Heart left ventricle (tissue), 16 donors: ENCODE results near the gene KLHL35. TPM values are rescaled to one million over a fixed set of nuclear protein-coding genes. Genes with fewer than 3 reads are reported as not detected.
A peak's percentile ranks its signal among the peaks of the same experiment; 100 is the strongest.

Experiments
- ATAC-seq, 4 donors: fragments of 200-7000 bp; cut with Tn5 transposase; one replicate each; pipeline ENCODE4 v1.9.1; 2020 to 2022; ENCODE audit warnings: moderate library complexity in 4 of 4, mild to moderate bottlenecking in 3 of 4, moderate number of reproducible peaks in 1 of 4
- DNase-seq, 5 donors: peaks; one replicate each; pipeline ENCODE4 v3.0.0-alpha.2; 2020
- H3K27ac ChIP-seq, 12 donors: fragments of 200-600 bp; sonication (generic) in 4 of 12; one replicate each; pipeline versions ENCODE4 v1.5.0 to v1.8.0; 2016 to 2022; ENCODE audit warnings: mild to moderate bottlenecking in 2 of 12
- H3K27me3 ChIP-seq, 9 donors: fragments of 200-600 bp; sonication (generic) in 2 of 9; one replicate each; pipeline versions ENCODE4 v1.5.1 to v1.8.0; 2016 to 2022; ENCODE audit warnings: mild to moderate bottlenecking in 3 of 9
- H3K36me3 ChIP-seq, 9 donors: fragments of 200-600 bp; sonication (generic) in 2 of 9; one replicate each; pipeline versions ENCODE4 v1.5.0 to v1.8.0; 2018 to 2022; ENCODE audit warnings: mild to moderate bottlenecking in 2 of 9
- H3K4me1 ChIP-seq, 12 donors: fragments of 200-600 bp; sonication (generic) in 4 of 12; one replicate each; pipeline versions ENCODE4 v1.5.0 to v1.8.0; 2016 to 2022; ENCODE audit warnings: mild to moderate bottlenecking in 3 of 12
- H3K4me3 ChIP-seq, 12 donors: fragments of 200-600 bp; sonication (generic) in 4 of 12; one replicate each; pipeline versions ENCODE4 v1.5.0 to v1.8.0; 2017 to 2022; ENCODE audit warnings: mild to moderate bottlenecking in 9 of 12, moderate library complexity in 4 of 12
- H3K9me3 ChIP-seq, 12 donors: fragments of 200-600 bp; sonication (generic) in 4 of 12; one replicate each; pipeline versions ENCODE4 v1.5.0 to v1.8.0; 2016 to 2022; ENCODE audit warnings: mild to moderate bottlenecking in 1 of 12
- CTCF ChIP-seq, 12 donors: fragments of 200-600 bp; sonication (generic) in 4 of 12; IDR thresholded peaks; one replicate each; pipeline versions ENCODE4 v1.5.0 to v1.8.0; 2018 to 2022; ENCODE audit warnings: antibody characterized with exemption in 12 of 12, mild to moderate bottlenecking in 5 of 12
- POLR2A ChIP-seq, 2 donors: fragments of 450-650 bp; IDR thresholded peaks; one replicate each; pipeline ENCODE4 v1.6.1; 2017; ENCODE audit warnings: antibody characterized with exemption in 2 of 2, mild to moderate bottlenecking in 2 of 2, moderate library complexity in 2 of 2
- WGBS, 4 donors: extraction: QIAGEN DNeasy Blood & Tissue Kit in 2 of 4; methylation state at CpG; one replicate each; pipeline versions ENCODE4 v1.1.5 to v1.1.7; 2013 to 2018; 5-methylcytosine and 5-hydroxymethylcytosine counted together
- intact Hi-C, 10 donors: fragments of 100-400 bp; cut with DNase I; formaldehyde crosslinking; loops; one replicate each; pipeline versions ENCODE4 v1.11.1 to v1.14.2; 2022
- polyA plus RNA-seq, 2 donors: library from polyadenylated mRNA; stranded (reverse); fragments of 200-250 nt; gene quantifications; one replicate each; pipeline ENCODE4 v1.2.3, GENCODE V29; 2013
- total RNA-seq, 9 donors: library from RNA; depleted of rRNA in 2 of 9; stranded (reverse); fragments of >200 nt in 2 of 9; fragmentation: NEBNext Ultra II Directional in 3 of 9; extraction: Animal tissue kit (Norgen Biotek cat#: 25700) in 3 of 9; gene quantifications; one replicate each; pipeline versions ENCODE4 v1.1.0 to v1.2.4, GENCODE V29; 2016 to 2023
- donor health status: ischemic (EF 13 %, LVEDD 7.1; RV severe dilation, severe dysfunction).
- donor health status: healthy with polysubstance abuse.
- donor health status: DM: no; HTN: yes; CAD: no.
- donor health status: DM: no; HTN: no; CAD: no.
- donor health status: ischemic (EF 25% LVEDD 6.9; RV normal size, moderate dysfunction).
- donor health status: ischemic (EF 25% LVEDD 5.7; RV mildly dilated, moderate dysfunction).
- donor health status: healthy.
- donor health status: DM: yes; HTN: yes; CAD: no.
- donor health status: ischemic (EF 35%, LVEDD 5.7; RV mildly dilated, moderate dysfunction).
- donor health status: nonischemic (EF 11% LVEDD 7.7; RV severe dilation, severe dysfunction).
- donor health status: DM: yes; HTN: yes; CAD: no.
- donor health status: PGD.
- donor health status: ischemic (EF 29% LVEDD 5.4; RV normal size, mild dysfunction).
- donor health status: nonischemic (EF 23%, LVEDD 6.1; RV moderate dilation, normal function).

KLHL35 gene
- total and polyA plus RNA-seq, 11 donors = 0.11 to 1.1 (median 0.45) TPM; not detected in 1

GRCh38 chr11:75428281-75428724, 4.7 kb downstream of the KLHL35 start:
- Histone ChIP-seq H3K27me3 (peaks cover 0 to 39% (median 14%) of the 10 kb centered on the region in 9 donors), H3K4me3 (peak overlapping the region in 11 of 12 donors; percentile 16 to 66 (median 51)), H3K4me1 (peaks cover 0 to 39% (median 16%) of the 10 kb centered on the region in 12 donors), H3K27ac (peak overlapping the region in 3 of 12 donors; percentile 27 to 30 (median 28)), H3K36me3 (peaks cover 0 to 7% (median under 1%) of the 10 kb centered on the region in 9 donors), H3K9me3 (peaks cover 0 to 9% (median 4%) of the 10 kb centered on the region in 12 donors)
- DNase-seq = peak; percentile 89 to 95 (median 93)
- intact Hi-C loops = no loop called here
- 12 to 59% (median 26%) methylated on average over 27 to 32 of the region's 32 CpGs for WGBS, 4 donors
- TF ChIP-seq POLR2A (IDR thresholded peaks at IDR 0.05) (peak in 1 of 2 donors; percentile 57), CTCF (IDR thresholded peaks at IDR 0.05) (no peak)
- ATAC-seq = peak; percentile 81 to 95 (median 91)

- ATAC-seq = no peak
- intact Hi-C loops = no loop called here
- TF ChIP-seq POLR2A (IDR thresholded peaks at IDR 0.05) (no peak), CTCF (IDR thresholded peaks at IDR 0.05) (no peak)
- peaks cover 0 to 39% (median 16%) of the 10 kb centered on the region in 12 donors for H3K4me1 ChIP-seq
- H3K9me3 ChIP-seq = peaks cover 0 to 9% (median 4%) of the 10 kb centered on the region in 12 donors
- H3K27ac ChIP-seq = no peak overlapping the region
- H3K4me3 ChIP-seq = no peak overlapping the region
- DNase-seq = no peak
- peaks cover 0 to 18% (median 9%) of the 10 kb centered on the region in 9 donors for H3K36me3 ChIP-seq
- H3K27me3 ChIP-seq = peaks cover 0 to 30% (median 12%) of the 10 kb centered on the region in 9 donors
Observed at GRCh38 chr11:75427181-75427580, 5.8 kb downstream of the KLHL35 start.

- intact Hi-C loops = no loop called here
- Histone ChIP-seq H3K36me3 (peaks cover 0 to 23% (median 12%) of the 10 kb centered on the region in 9 donors), H3K9me3 (peaks cover 0 to 9% (median 4%) of the 10 kb centered on the region in 12 donors), H3K4me1 (peaks cover 0 to 39% (median 16%) of the 10 kb centered on the region in 12 donors), H3K27ac (no peak overlapping the region), H3K27me3 (peaks cover 0 to 26% (median 12%) of the 10 kb centered on the region in 9 donors), H3K4me3 (no peak overlapping the region)
- 89 to 96% (median 93%) methylated on average over 5 of the region's 5 CpGs for WGBS, 4 donors
- DNase-seq (peak in 1 of 5 donors; percentile 16), ATAC-seq (no peak)
- no peak for TF ChIP-seq CTCF (IDR thresholded peaks at IDR 0.05)
- no peak for TF ChIP-seq POLR2A (IDR thresholded peaks at IDR 0.05)
Observed at GRCh38 chr11:75426720-75427086, 6.3 kb downstream of the KLHL35 start.

- TF ChIP-seq POLR2A (IDR thresholded peaks at IDR 0.05) = no peak
- TF ChIP-seq CTCF (IDR thresholded peaks at IDR 0.05) = peak in 1 of 12 donors; percentile 9
- Histone ChIP-seq H3K4me3 (no peak overlapping the region), H3K4me1 (peaks cover 0 to 32% (median 14%) of the 10 kb centered on the region in 12 donors), H3K36me3 (peaks cover 0 to 25% (median 12%) of the 10 kb centered on the region in 9 donors), H3K9me3 (peaks cover 0 to 9% (median 4%) of the 10 kb centered on the region in 12 donors), H3K27ac (no peak overlapping the region), H3K27me3 (peaks cover 0 to 13% (median 4%) of the 10 kb centered on the region in 9 donors)
- WGBS, 4 donors = 80 to 88% (median 80%) methylated on average over 22 to 29 of the region's 29 CpGs
- DNase-seq (no peak), ATAC-seq (no peak)
- intact Hi-C loops = no loop called here
Observed at GRCh38 chr11:75425422-75425821, 7.6 kb downstream of the KLHL35 start.
